Keratinocyte (primary cell): ENCODE measurements around the gene DCPS. TPM values are rescaled to one million over a fixed set of nuclear protein-coding genes. Genes with fewer than 3 reads are reported as not detected.
A peak's percentile ranks its signal among the peaks of the same experiment; 100 is the strongest.
"Not testable (repeated sequence)": the region's sequence is repeated elsewhere in the genome, so short reads cannot be mapped to it uniquely, and the experiment has no call there.

Experiments used
- DNase-seq: peaks from one replicate; pipeline ENCODE4 v3.0.0-alpha.2; 2011; ENCODE audit warnings: low read depth, missing footprints, low spot score
- FAIRE-seq: peaks from 2 replicates; lab custom pipeline; 2011; peaks lifted over from hg19 to GRCh38; lab: Jason Lieb, UNC
- H2AFZ ChIP-seq: 2 replicates; pipeline ENCODE4 v1.6.0; 2012; ENCODE audit warnings: low read length, control low read depth, inconsistent platforms; ENCODE audit not compliant: control insufficient read depth
- H3K27ac ChIP-seq: 2 replicates; pipeline ENCODE4 v1.5.1; 2011; ENCODE audit warnings: low read length; ENCODE audit not compliant: control insufficient read depth, insufficient read depth
- H3K27me3 ChIP-seq: 3 replicates; pipeline ENCODE4 v1.6.0; 2011; ENCODE audit warnings: low read length; ENCODE audit not compliant: control insufficient read depth, insufficient read depth; ENCODE audit errors: extremely low read depth
- H3K36me3 ChIP-seq, 2 experiments: 2 replicates in 1 of 2; 3 replicates in 1 of 2; pipeline ENCODE4 v1.5.1; 2011; ENCODE audit warnings: low read length in 2 of 2, mild to moderate bottlenecking in 1 of 2; ENCODE audit not compliant: control insufficient read depth in 2 of 2, insufficient read depth in 2 of 2; ENCODE audit errors: extremely low read depth in 1 of 2
- H3K4me1 ChIP-seq: 3 replicates; pipeline ENCODE4 v1.5.1; 2011; ENCODE audit warnings: low read length; ENCODE audit not compliant: control insufficient read depth, insufficient read depth; ENCODE audit errors: extremely low read depth
- H3K4me2 ChIP-seq: 3 replicates; pipeline ENCODE4 v1.6.0; 2011; ENCODE audit warnings: low read depth, low read length; ENCODE audit not compliant: control insufficient read depth, insufficient read depth; ENCODE audit errors: extremely low read depth
- H3K4me3 ChIP-seq, 3 experiments: fragments of 200-600 bp in 1 of 3; sonication (generic) in 1 of 3; 2 replicates in 2 of 3; 3 replicates in 1 of 3; pipeline ENCODE4 v1.5.1; 2011 to 2016; ENCODE audit warnings: low read length in 3 of 3, mild to moderate bottlenecking in 3 of 3, control low read depth in 2 of 3, inconsistent platforms in 1 of 3, low read depth in 1 of 3, mixed read lengths in 1 of 3, mixed run types in 1 of 3, moderate library complexity in 1 of 3; ENCODE audit not compliant: control insufficient read depth in 2 of 3, insufficient read depth in 2 of 3; ENCODE audit errors: extremely low read depth in 1 of 3
- H3K79me2 ChIP-seq: 2 replicates; pipeline ENCODE4 v1.6.0; 2012; ENCODE audit warnings: low read length; ENCODE audit not compliant: control insufficient read depth, insufficient read depth
- H3K9ac ChIP-seq: 3 replicates; pipeline ENCODE4 v1.6.0; 2011; ENCODE audit warnings: low read length; ENCODE audit not compliant: control insufficient read depth, insufficient read depth; ENCODE audit errors: extremely low read depth
- H3K9me1 ChIP-seq: 3 replicates; pipeline ENCODE4 v1.6.0; 2011; ENCODE audit warnings: low read length; ENCODE audit not compliant: control insufficient read depth, insufficient read depth; ENCODE audit errors: extremely low read depth
- H3K9me3 ChIP-seq: 2 replicates; pipeline ENCODE4 v1.5.1; 2012; ENCODE audit warnings: low read depth, low read length; ENCODE audit not compliant: control insufficient read depth
- H4K20me1 ChIP-seq: 3 replicates; pipeline ENCODE4 v1.6.0; 2011; ENCODE audit warnings: low read length; ENCODE audit not compliant: control insufficient read depth, insufficient read depth; ENCODE audit errors: extremely low read depth
- CTCF ChIP-seq, 3 experiments: IDR thresholded peaks in 1 of 3; conservative IDR thresholded peaks in 1 of 3; optimal IDR thresholded peaks in 1 of 3; 2 replicates in 2 of 3; 3 replicates in 1 of 3; pipeline versions ENCODE3 to v1.5.1; 2011; ENCODE audit warnings: low read length in 3 of 3, mild to moderate bottlenecking in 3 of 3, moderate library complexity in 2 of 3, control low read depth in 1 of 3, inconsistent platforms in 1 of 3; ENCODE audit not compliant: insufficient read depth in 2 of 3; ENCODE audit errors: extremely low read depth in 1 of 3
- EZH2 ChIP-seq: IDR thresholded peaks from one replicate; pipeline ENCODE4 v1.6.1; 2012; ENCODE audit warnings: inconsistent platforms, mild to moderate bottlenecking, low read length, moderate library complexity
- dilution Hi-C: fragments of 300-500 bp; cut with MboI; formaldehyde crosslinking; loops from one replicate; pipeline ENCODE4 v1.7.0; 2020; ENCODE audit warnings: low sequenced_read_pairs; ENCODE audit not compliant: extremely low pct_ligation_motif_present
- polyA plus RNA-seq, 5 experiments: library from polyadenylated mRNA; depleted of rRNA in 3 of 5; stranded (reverse) in 3 of 5; stranded (forward) in 1 of 5; unstranded in 1 of 5; fragments of >200 nt; gene quantifications; 1 replicate in 1 of 5; 2 replicates in 3 of 5; 3 replicates in 1 of 5; pipeline versions ENCODE4 v1.2.1 to v1.2.3, GENCODE V29; 2011 to 2012; ENCODE audit warnings: missing spikeins in 2 of 5, low read depth in 1 of 5, low replicate concordance in 1 of 5

Gene DCPS
- polyA plus RNA-seq, 1 donor (not counting 4 experiments of a cell fraction or from before 2014, with no cell fraction given) = 31.3 TPM

- no peaks in the 10 kb centered on the region for H3K36me3 ChIP-seq
- H3K9me3 ChIP-seq = no peaks in the 10 kb centered on the region
- peaks cover 29% of the 10 kb centered on the region for H3K4me1 ChIP-seq
- dilution Hi-C loops = no loop called here
- H3K4me3 ChIP-seq = no peak overlapping the region
- no peak overlapping the region for H3K27ac ChIP-seq
- no peak for TF ChIP-seq EZH2
- no peak for TF ChIP-seq CTCF (optimal IDR thresholded peaks at IDR 0.05 in 1 of 3, IDR thresholded peaks at IDR 0.05 in 1 of 3, conservative IDR thresholded peaks at IDR 0.05 in 1 of 3; ENCODE audit: extremely low read depth in 1 of 3, insufficient read depth in 2 of 3, low read length in 3 of 3)
- H3K4me2 ChIP-seq = no peak overlapping the region
- H3K27me3 ChIP-seq = no peaks in the 10 kb centered on the region
- DNase-seq = no peak
- no peak overlapping the region for H2AFZ ChIP-seq
- peaks cover 10% of the 10 kb centered on the region for H3K79me2 ChIP-seq
- peak; percentile 65 for FAIRE-seq
- no peak overlapping the region for H3K9ac ChIP-seq
- H3K9me1 ChIP-seq = no peaks in the 10 kb centered on the region
- no peaks in the 10 kb centered on the region for H4K20me1 ChIP-seq
Observed at GRCh38 chr11:126308271-126308671, 4.4 kb downstream of the DCPS start.

- dilution Hi-C loops, FAIRE-seq, H3K9me1 ChIP-seq, H3K36me3 ChIP-seq, H3K9me3 ChIP-seq, DNase-seq, H2AFZ ChIP-seq, H3K4me2 ChIP-seq, H3K9ac ChIP-seq, H3K4me3 ChIP-seq, H3K79me2 ChIP-seq, H4K20me1 ChIP-seq, H3K27me3 ChIP-seq: not testable (repeated sequence)
- H3K4me1 ChIP-seq = peaks cover 32% of the 10 kb centered on the region
- peak overlapping the region; percentile 42 for H3K27ac ChIP-seq
Observed at GRCh38 chr11:126308771-126309170, 4.9 kb downstream of the DCPS start.
